ENCODE data around the gene PRR15L. TPM values are rescaled to one million over a fixed set of nuclear protein-coding genes. Genes with fewer than 3 reads are reported as not detected.

The PRR15L gene
- polyA plus RNA-seq, 3 donors: not detected

DNA sequence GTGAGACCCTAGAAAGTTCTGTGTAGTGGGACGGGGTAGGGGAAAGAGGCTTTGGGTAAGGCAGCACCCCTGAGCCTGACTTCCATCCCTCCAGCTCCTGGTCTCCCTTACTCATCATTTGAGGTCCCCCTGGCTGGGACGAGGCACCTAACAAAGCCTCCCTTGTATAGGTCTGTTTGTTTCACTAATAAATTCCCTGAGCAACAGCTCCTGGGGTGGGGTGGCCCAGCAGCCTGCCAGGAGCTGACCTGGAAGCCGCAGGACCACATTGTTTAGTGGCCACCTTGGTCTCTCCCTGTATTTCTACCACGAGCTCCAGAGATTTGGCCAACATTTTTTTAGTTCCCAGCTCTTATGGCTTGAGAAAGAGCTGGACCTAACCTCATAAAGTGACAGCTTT, 7.2 kb downstream of the PRR15L start:
- Histone ChIP-seq H3K27ac (ENCODE audit: low read depth in 1 of 2, low read length in 2 of 2) (no peak overlapping the region), H3K9me3 (replicated peaks in 1 of 2; ENCODE audit: control insufficient read depth in 1 of 2, insufficient read depth in 1 of 2, low read length in 2 of 2) (no peaks in the 10 kb centered on the region), H2AFZ (ENCODE audit: insufficient read depth, low read depth, low read length, poor library complexity, severe bottlenecking) (no peak overlapping the region), H3K4me1 (ENCODE audit: control insufficient read depth in 1 of 2, insufficient read depth in 2 of 2, low read length in 2 of 2) (peaks cover 42 to 48% of the 10 kb centered on the region in 2 donors), H4K20me1 (ENCODE audit: insufficient read depth, low read length) (no peaks in the 10 kb centered on the region), H3K36me3 (replicated peaks in 1 of 2; ENCODE audit: control insufficient read depth in 1 of 2, insufficient read depth in 2 of 2, low read length in 2 of 2) (peaks cover 3 to 13% of the 10 kb centered on the region in 2 donors), H3K79me2 (ENCODE audit: insufficient read depth, low read length) (no peaks in the 10 kb centered on the region), H3K27me3 (ENCODE audit: control insufficient read depth in 2 of 2, insufficient read depth in 2 of 2, low read length in 2 of 2) (no peaks in the 10 kb centered on the region), H3K4me2 (replicated peaks; ENCODE audit: extremely low read depth, low read length, poor library complexity, severe bottlenecking) (no peak overlapping the region), H3K9ac (ENCODE audit: insufficient read depth, low read length, poor library complexity, severe bottlenecking) (no peak overlapping the region), H3K4me3 (replicated peaks in 1 of 3; ENCODE audit: low read depth in 2 of 3, low read length in 3 of 3) (no peak overlapping the region)
- no peak overlapping the region for H3K4me3 Mint-ChIP-seq
- peaks cover 48% of the 10 kb centered on the region for H3K4me1 Mint-ChIP-seq
- peaks cover 0 to 2% (median 0%) of the 10 kb centered on the region in 7 donors for H3K9me3 Mint-ChIP-seq
- TF ChIP-seq, protein P1, sequence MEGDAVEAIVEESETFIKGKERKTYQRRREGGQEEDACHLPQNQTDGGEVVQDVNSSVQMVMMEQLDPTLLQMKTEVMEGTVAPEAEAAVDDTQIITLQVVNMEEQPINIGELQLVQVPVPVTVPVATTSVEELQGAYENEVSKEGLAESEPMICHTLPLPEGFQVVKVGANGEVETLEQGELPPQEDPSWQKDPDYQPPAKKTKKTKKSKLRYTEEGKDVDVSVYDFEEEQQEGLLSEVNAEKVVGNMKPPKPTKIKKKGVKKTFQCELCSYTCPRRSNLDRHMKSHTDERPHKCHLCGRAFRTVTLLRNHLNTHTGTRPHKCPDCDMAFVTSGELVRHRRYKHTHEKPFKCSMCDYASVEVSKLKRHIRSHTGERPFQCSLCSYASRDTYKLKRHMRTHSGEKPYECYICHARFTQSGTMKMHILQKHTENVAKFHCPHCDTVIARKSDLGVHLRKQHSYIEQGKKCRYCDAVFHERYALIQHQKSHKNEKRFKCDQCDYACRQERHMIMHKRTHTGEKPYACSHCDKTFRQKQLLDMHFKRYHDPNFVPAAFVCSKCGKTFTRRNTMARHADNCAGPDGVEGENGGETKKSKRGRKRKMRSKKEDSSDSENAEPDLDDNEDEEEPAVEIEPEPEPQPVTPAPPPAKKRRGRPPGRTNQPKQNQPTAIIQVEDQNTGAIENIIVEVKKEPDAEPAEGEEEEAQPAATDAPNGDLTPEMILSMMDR (IDR thresholded peaks at IDR 0.05): no peak
- no peak overlapping the region for H3K27ac Mint-ChIP-seq
- DNase-seq: no peak
- peaks cover 17 to 18% of the 10 kb centered on the region in 2 donors for H3K36me3 Mint-ChIP-seq
- H3K27me3 Mint-ChIP-seq (ENCODE audit: low read depth in 3 of 3): peaks cover 0 to 1% (median 0%) of the 10 kb centered on the region in 3 donors
- 100% methylated on average over 1 of the region's 4 CpGs for WGBS (ENCODE audit: insufficient coverage)
- intact Hi-C loops (cut with micrococcal nuclease): no loop called here

DNA sequence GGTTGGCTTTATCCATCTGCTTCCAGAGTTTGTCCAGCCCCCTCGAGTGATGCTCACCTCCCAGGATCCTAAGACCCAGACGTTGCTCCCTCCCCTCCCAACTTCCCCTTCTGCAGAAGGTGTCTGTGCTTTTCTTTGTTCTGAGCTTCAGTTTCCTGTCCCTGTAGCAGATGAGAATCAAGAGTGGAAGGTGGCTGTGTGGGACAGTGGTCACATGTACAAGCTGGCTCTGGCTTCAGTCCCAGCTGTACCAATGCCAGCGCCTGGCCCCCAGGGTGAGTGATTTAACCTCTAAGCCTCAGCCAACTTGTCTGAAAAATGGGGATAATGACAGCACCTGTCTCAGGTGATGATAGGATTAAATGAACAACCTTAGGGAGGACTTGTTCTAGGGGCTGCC, 7.7 kb downstream of the PRR15L start:
- H3K4me1 ChIP-seq (ENCODE audit: control insufficient read depth in 1 of 2, insufficient read depth in 2 of 2, low read length in 2 of 2): peaks cover 47 to 53% of the 10 kb centered on the region in 2 donors
- H3K36me3 ChIP-seq (replicated peaks in 1 of 2; ENCODE audit: control insufficient read depth in 1 of 2, insufficient read depth in 2 of 2, low read length in 2 of 2): peaks cover 3 to 13% of the 10 kb centered on the region in 2 donors
- peaks cover 0 to 2% (median 0%) of the 10 kb centered on the region in 7 donors for H3K9me3 Mint-ChIP-seq
- peak overlapping the region; percentile 79 for H3K4me2 ChIP-seq (replicated peaks; ENCODE audit: extremely low read depth, low read length, poor library complexity, severe bottlenecking)
- H3K79me2 ChIP-seq (ENCODE audit: insufficient read depth, low read length): no peaks in the 10 kb centered on the region
- H3K4me3 Mint-ChIP-seq: no peak overlapping the region
- H3K4me1 Mint-ChIP-seq: peaks cover 53% of the 10 kb centered on the region
- H3K27me3 Mint-ChIP-seq (ENCODE audit: low read depth in 3 of 3): peaks cover 0 to 1% (median 0%) of the 10 kb centered on the region in 3 donors
- WGBS (ENCODE audit: insufficient coverage): no CpG with 5 or more reads among the region's 3 CpGs
- H3K27ac ChIP-seq (ENCODE audit: low read depth in 1 of 2, low read length in 2 of 2): no peak overlapping the region
- H3K9ac ChIP-seq (ENCODE audit: insufficient read depth, low read length, poor library complexity, severe bottlenecking): no peak overlapping the region
- H3K27ac Mint-ChIP-seq: peak overlapping the region in 2 of 7 donors; percentile 27 to 75
- H3K9me3 ChIP-seq (replicated peaks in 1 of 2; ENCODE audit: control insufficient read depth in 1 of 2, insufficient read depth in 1 of 2, low read length in 2 of 2): no peaks in the 10 kb centered on the region
- peaks cover 20 to 21% of the 10 kb centered on the region in 2 donors for H3K36me3 Mint-ChIP-seq
- no peak for DNase-seq
- H3K4me3 ChIP-seq (replicated peaks in 1 of 3; ENCODE audit: low read depth in 2 of 3, low read length in 3 of 3): no peak overlapping the region
- no peaks in the 10 kb centered on the region for H4K20me1 ChIP-seq (ENCODE audit: insufficient read depth, low read length)
- peak overlapping the region; percentile 85 for H2AFZ ChIP-seq (ENCODE audit: insufficient read depth, low read depth, low read length, poor library complexity, severe bottlenecking)
- TF ChIP-seq, protein P1 (IDR thresholded peaks at IDR 0.05): no peak
- intact Hi-C loops (cut with micrococcal nuclease): loop anchor here in 1 of 2 donors (10.0 kb wide), 1 partner anchor 55 kb away; the partner anchor contains the start of gene SP2
- no peaks in the 10 kb centered on the region for H3K27me3 ChIP-seq (ENCODE audit: control insufficient read depth in 2 of 2, insufficient read depth in 2 of 2, low read length in 2 of 2)
